ENCODE results near the gene LDLRAD2. TPM values are rescaled to one million over a fixed set of nuclear protein-coding genes. Genes with fewer than 3 reads are reported as not detected.

LDLRAD2 gene
- total and polyA plus RNA-seq, 2 of the 4 experiments (the other 2 are of a cell fraction): 0.05 TPM; not detected in 1

DNA sequence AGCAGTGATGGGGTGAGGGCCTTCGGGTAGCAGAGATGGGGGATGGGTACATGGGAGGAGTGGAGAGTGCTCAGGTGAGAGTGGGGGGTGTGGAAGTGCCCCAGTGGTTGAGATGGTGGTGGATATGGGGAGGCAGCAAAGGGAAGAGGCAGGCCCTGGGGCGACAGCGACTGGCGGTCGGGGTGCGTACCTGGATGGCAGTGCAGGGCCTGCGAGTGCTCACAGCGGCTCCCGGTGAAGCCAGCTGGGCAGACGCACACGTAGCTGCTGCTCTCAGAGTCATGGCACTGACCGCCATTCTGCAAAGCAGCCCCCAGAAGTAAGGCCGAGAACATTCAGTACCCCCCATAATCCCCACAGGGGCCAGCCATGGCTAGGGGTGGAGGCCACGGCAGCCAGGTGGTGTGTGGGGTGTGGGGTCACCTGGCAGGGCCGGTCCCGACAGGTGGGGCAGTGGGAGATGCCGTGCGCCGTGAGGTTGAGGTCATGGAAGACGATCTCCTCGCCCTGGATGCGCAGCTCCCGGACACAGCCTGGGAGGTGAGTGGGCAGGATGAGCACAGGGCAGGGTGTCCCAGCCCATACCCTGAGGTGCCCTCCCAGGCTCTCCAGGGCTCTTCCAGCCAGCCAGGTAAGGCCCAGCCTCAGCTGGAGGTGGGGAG lies 18.9 kb downstream of the LDLRAD2 start:
- H2AK5ac ChIP-seq (ENCODE audit: low read depth, low read length): no peak overlapping the region
- H3K4me1 ChIP-seq (ENCODE audit: control insufficient read depth, insufficient read depth, low read length): no peaks in the 10 kb centered on the region
- H3K4ac ChIP-seq (ENCODE audit: low read depth, low read length): no peak overlapping the region
- no peak overlapping the region for H2BK120ac ChIP-seq (ENCODE audit: low read depth, low read length)
- no peak overlapping the region for H3K18ac ChIP-seq (ENCODE audit: low read depth, low read length)
- no peak overlapping the region for H4K8ac ChIP-seq (ENCODE audit: low read depth in 2 of 2, low read length in 2 of 2)
- H2BK15ac ChIP-seq (ENCODE audit: low read depth, low read length): no peak overlapping the region
- no peaks in the 10 kb centered on the region for H3K27me3 ChIP-seq (ENCODE audit: control insufficient read depth, insufficient read depth, low read length)
- CTCF ChIA-PET: no interaction called here
- H4K20me1 ChIP-seq (ENCODE audit: insufficient read depth, low read length): no peaks in the 10 kb centered on the region; the same call in 1 of the 2 replicates
- H4K91ac ChIP-seq (ENCODE audit: insufficient read depth, low read depth, low read length): no peak overlapping the region
- TF ChIP-seq RFX5 (IDR thresholded peaks at IDR 0.05; ENCODE audit: low read depth, low read length) (no peak), CEBPB (IDR thresholded peaks at IDR 0.05; ENCODE audit: low read depth, low read length) (no peak), SMC3 (IDR thresholded peaks at IDR 0.05; ENCODE audit: low read depth, low read length) (no peak), MXI1 (IDR thresholded peaks at IDR 0.05; ENCODE audit: borderline replicate concordance, low read depth, low read length) (no peak), CTCF (conservative IDR thresholded peaks at IDR 0.05; ENCODE audit: low read depth, low read length) (no peak), NFE2L2 (IDR thresholded peaks at IDR 0.05; ENCODE audit: low read depth, low read length) (no peak), RAD21 (IDR thresholded peaks at IDR 0.05; ENCODE audit: low read length) (no peak), MAZ (IDR thresholded peaks at IDR 0.05; ENCODE audit: borderline replicate concordance, low read depth, low read length) (no peak), POLR2A (IDR thresholded peaks at IDR 0.05; ENCODE audit: low read depth, low read length) (no peak), MAFK (IDR thresholded peaks at IDR 0.05; ENCODE audit: low read depth, low read length) (no peak), BHLHE40 (IDR thresholded peaks at IDR 0.05; ENCODE audit: low read depth, low read length) (no peak), RCOR1 (IDR thresholded peaks at IDR 0.05; ENCODE audit: insufficient replicate concordance, low read length) (no peak), CHD1 (IDR thresholded peaks at IDR 0.05; ENCODE audit: low read depth, low read length) (no peak), FOS (IDR thresholded peaks at IDR 0.05; ENCODE audit: low read depth, low read length) (no peak)
- TF ChIP-seq, protein P1, sequence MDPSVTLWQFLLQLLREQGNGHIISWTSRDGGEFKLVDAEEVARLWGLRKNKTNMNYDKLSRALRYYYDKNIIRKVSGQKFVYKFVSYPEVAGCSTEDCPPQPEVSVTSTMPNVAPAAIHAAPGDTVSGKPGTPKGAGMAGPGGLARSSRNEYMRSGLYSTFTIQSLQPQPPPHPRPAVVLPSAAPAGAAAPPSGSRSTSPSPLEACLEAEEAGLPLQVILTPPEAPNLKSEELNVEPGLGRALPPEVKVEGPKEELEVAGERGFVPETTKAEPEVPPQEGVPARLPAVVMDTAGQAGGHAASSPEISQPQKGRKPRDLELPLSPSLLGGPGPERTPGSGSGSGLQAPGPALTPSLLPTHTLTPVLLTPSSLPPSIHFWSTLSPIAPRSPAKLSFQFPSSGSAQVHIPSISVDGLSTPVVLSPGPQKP (IDR thresholded peaks at IDR 0.05; ENCODE audit: borderline replicate concordance, low read depth, low read length): no peak
- TF ChIP-seq, protein P2, sequence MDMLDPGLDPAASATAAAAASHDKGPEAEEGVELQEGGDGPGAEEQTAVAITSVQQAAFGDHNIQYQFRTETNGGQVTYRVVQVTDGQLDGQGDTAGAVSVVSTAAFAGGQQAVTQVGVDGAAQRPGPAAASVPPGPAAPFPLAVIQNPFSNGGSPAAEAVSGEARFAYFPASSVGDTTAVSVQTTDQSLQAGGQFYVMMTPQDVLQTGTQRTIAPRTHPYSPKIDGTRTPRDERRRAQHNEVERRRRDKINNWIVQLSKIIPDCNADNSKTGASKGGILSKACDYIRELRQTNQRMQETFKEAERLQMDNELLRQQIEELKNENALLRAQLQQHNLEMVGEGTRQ (IDR thresholded peaks at IDR 0.05; ENCODE audit: low read depth, low read length): no peak
- H4K5ac ChIP-seq (ENCODE audit: low read depth, low read length): no peak overlapping the region
- H3K4me2 ChIP-seq (ENCODE audit: low read depth, low read length): no peak overlapping the region
- H2BK5ac ChIP-seq (ENCODE audit: low read depth, low read length, poor library complexity, severe bottlenecking): no peak overlapping the region
- no peak for ATAC-seq (ENCODE audit: low read depth)
- POLR2A ChIA-PET (ENCODE audit: unreplicated experiment): no interaction called here
- in situ Hi-C loops (cut with MboI; ENCODE audit: low sequenced_read_pairs) (no loop called here), dilution Hi-C loops (cut with HindIII; ENCODE audit: low sequenced_read_pairs, unreplicated experiment) (no loop called here), intact Hi-C loops (cut with micrococcal nuclease) (no loop called here)
- peaks cover 9% of the 10 kb centered on the region; the same call in 1 of the 2 replicates for H3K9me3 ChIP-seq (ENCODE audit: control insufficient read depth, insufficient read depth, low read length)
- no peak overlapping the region for H3K4me3 ChIP-seq (ENCODE audit: insufficient read depth, low read depth, low read length)
- 95% methylated on average over 14 of the region's 23 CpGs; no CpG with 5 or more reads in 1 of the 2 experiments for WGBS, 2 experiments (ENCODE audit: extremely low coverage in 2 of 2, insufficient read length in 1 of 2)
- H3K56ac ChIP-seq (ENCODE audit: extremely low read depth, insufficient read depth, low read length): no peak overlapping the region
- no peak overlapping the region for H2AFZ ChIP-seq (replicated peaks; ENCODE audit: low read length, poor library complexity)
- no peaks in the 10 kb centered on the region for H3K79me1 ChIP-seq (ENCODE audit: low read depth in 1 of 2, low read length in 2 of 2)
- peak overlapping the region; percentile 44 for H2AK9ac ChIP-seq (replicated peaks; ENCODE audit: low read depth, low read length, poor library complexity)
- no peak overlapping the region for H3K27ac ChIP-seq (ENCODE audit: insufficient read depth, low read length)
- BruUV-seq (replicated peaks): no TSS peak
- H3K9ac ChIP-seq (ENCODE audit: low read depth, low read length): no peak overlapping the region
- peaks cover 80% of the 10 kb centered on the region for H3K36me3 ChIP-seq (ENCODE audit: control insufficient read depth, insufficient read depth, low read length)
- no peak overlapping the region for H3K14ac ChIP-seq (replicated peaks; ENCODE audit: low read depth, low read length)
- DNase-seq: no peak
- no peak overlapping the region for H2BK20ac ChIP-seq (ENCODE audit: low read depth, low read length)
- no peak overlapping the region for H3K23ac ChIP-seq (ENCODE audit: low read depth, low read length)
- H3K9me1 ChIP-seq (ENCODE audit: insufficient read depth, low read length): no peaks in the 10 kb centered on the region

Measured in IMR-90 (cell line).